Upper lobe of left lung (tissue), 4 donors: Measurements from ENCODE around the gene GRB7.

ENCODE experiments used
- POLR2A ChIP-seq, 4 donors: fragments of 450-650 bp; IDR thresholded peaks; one replicate each; pipeline ENCODE4 v1.5.1; 2016 to 2017; ENCODE audit warnings: antibody characterized with exemption in 4 of 4, mild to moderate bottlenecking in 2 of 4
- TF ChIP-seq, protein P1 (sequence below), 6 experiments: fragments of 450-650 bp in 4 of 6; fragments of 200-600 bp in 2 of 6; sonication (generic) in 2 of 6; IDR thresholded peaks; one replicate each; pipeline ENCODE4 v1.5.1; 2016 to 2019; ENCODE audit warnings: antibody characterized with exemption in 6 of 6

DNA sequence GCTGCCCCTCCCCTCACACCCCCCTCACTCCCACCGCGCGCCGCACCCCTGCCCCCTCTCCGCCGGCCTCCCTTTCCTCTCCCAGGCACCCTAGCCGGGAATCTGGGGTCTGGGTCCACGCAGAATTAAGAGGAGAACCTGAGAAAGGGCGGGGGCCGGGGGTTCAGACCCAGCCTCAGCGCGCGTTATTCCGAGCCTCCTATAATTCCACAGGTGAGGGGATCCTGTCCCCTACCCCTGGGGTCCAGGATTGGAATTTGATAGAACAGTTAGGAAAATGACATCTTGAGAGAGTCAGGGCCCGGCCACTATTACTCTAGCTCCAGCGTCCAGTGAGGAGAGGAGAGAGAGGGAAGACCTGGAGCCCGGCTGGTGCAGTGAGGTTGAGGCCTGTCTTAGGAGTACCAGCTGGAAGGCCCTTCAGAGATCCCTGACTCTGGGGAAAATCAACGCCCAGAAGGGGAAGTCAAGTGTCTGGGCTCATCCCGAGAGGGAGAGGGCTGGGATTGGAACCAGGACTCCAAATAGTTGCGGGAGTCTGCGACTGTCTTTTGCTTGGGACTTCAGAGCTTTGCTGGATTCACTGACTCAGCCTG is 17.3 kb downstream of the GRB7 start:
- TF ChIP-seq, protein P1, sequence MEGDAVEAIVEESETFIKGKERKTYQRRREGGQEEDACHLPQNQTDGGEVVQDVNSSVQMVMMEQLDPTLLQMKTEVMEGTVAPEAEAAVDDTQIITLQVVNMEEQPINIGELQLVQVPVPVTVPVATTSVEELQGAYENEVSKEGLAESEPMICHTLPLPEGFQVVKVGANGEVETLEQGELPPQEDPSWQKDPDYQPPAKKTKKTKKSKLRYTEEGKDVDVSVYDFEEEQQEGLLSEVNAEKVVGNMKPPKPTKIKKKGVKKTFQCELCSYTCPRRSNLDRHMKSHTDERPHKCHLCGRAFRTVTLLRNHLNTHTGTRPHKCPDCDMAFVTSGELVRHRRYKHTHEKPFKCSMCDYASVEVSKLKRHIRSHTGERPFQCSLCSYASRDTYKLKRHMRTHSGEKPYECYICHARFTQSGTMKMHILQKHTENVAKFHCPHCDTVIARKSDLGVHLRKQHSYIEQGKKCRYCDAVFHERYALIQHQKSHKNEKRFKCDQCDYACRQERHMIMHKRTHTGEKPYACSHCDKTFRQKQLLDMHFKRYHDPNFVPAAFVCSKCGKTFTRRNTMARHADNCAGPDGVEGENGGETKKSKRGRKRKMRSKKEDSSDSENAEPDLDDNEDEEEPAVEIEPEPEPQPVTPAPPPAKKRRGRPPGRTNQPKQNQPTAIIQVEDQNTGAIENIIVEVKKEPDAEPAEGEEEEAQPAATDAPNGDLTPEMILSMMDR (IDR thresholded peaks at IDR 0.05): no peak
- TF ChIP-seq POLR2A (IDR thresholded peaks at IDR 0.05): no peak
